ENCODE measurements around the gene PPP2R2C.

- TF ChIP-seq CTCF (conservative IDR thresholded peaks at IDR 0.05; ENCODE audit: low read length) (no peak), EZH2phosphoT487 (IDR thresholded peaks at IDR 0.05; ENCODE audit: borderline replicate concordance) (no peak)
Measured at GRCh38 chr4:6489927-6490326, 17.5 kb upstream of the PPP2R2C start.
